HAP-1 (cell line): ENCODE results near the gene AFF1.
"Not testable (repeated sequence)": the region's sequence is repeated elsewhere in the genome, so short reads cannot be mapped to it uniquely, and the experiment has no call there.

ENCODE experiments used
- DNase-seq, 2 experiments: peaks; one replicate each; pipeline ENCODE4 v3.0.0-alpha.2; 2016 to 2020; ENCODE audit warnings: low spot score in 2 of 2
- H3K27me3 ChIP-seq: fragments of 250-450 bp; sonication (Bioruptor Pico); 2 replicates; pipeline ENCODE4 v1.5.1; 2020; ENCODE audit warnings: low read depth, mild to moderate bottlenecking, moderate library complexity
- H3K36me3 ChIP-seq: fragments of 250-450 bp; sonication (Bioruptor Pico); replicated peaks from 2 replicates; pipeline ENCODE4 v1.5.1; 2020; ENCODE audit warnings: mild to moderate bottlenecking
- H3K4me1 ChIP-seq: fragments of 250-450 bp; sonication (Bioruptor Pico); 2 replicates; pipeline ENCODE4 v1.5.1; 2020; ENCODE audit warnings: mild to moderate bottlenecking
- H3K4me3 ChIP-seq: fragments of 250-450 bp; sonication (Bioruptor Pico); 2 replicates; pipeline ENCODE4 v1.5.1; 2020; ENCODE audit warnings: mild to moderate bottlenecking, moderate library complexity
- H3K9me3 ChIP-seq: fragments of 250-450 bp; sonication (Bioruptor Pico); 2 replicates; pipeline ENCODE4 v1.5.1; 2020; ENCODE audit warnings: mild to moderate bottlenecking, moderate library complexity
- in situ Hi-C: fragments of 300-500 bp; cut with MboI; formaldehyde crosslinking; loops from 3 replicates; pipeline ENCODE4 v1.14.3; 2020; ENCODE audit warnings: low sequenced_read_pairs, inconsistent platforms, mixed read lengths

Gene AFF1

GRCh38 chr4:87071401-87071800, 136.6 kb downstream of the AFF1 start:
- DNase-seq, result no peak
- Histone ChIP-seq H3K9me3 (no peaks in the 10 kb centered on the region), H3K4me1 (peaks cover 15% of the 10 kb centered on the region), H3K27me3 (no peaks in the 10 kb centered on the region), H3K36me3 (no peaks in the 10 kb centered on the region), H3K4me3 (no peak overlapping the region)
- in situ Hi-C loops, result no loop called here

DNA sequence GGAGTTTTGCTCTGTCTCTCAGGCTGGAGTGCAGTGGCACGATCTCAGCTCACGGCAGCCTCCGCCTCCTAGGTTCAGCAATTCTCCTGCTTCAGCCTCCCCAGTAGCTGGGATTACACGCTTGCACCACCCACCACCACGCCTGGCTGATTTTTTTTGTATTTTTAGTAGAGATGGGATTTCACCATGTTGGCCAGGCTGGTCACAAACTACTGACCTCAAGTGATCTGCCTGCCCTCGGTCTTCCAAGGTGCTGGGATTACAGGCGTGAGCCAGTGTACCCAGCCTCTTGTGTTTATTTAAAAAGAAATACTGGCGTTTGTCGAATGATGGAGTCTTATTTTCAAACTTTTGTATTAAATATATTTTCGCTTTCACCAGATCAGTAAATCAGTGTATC, 137.7 kb downstream of the AFF1 start:
- DNase-seq, in situ Hi-C loops, H3K36me3 ChIP-seq, H3K27me3 ChIP-seq, H3K9me3 ChIP-seq, H3K4me3 ChIP-seq: not testable (repeated sequence)
- peaks cover 15% of the 10 kb centered on the region for H3K4me1 ChIP-seq

GRCh38 chr4:87073199-87074120, 138.6 kb downstream of the AFF1 start:
- in situ Hi-C loops, result no loop called here
- DNase-seq, result peak; percentile 45 to 67
- peaks cover 15% of the 10 kb centered on the region for H3K4me1 ChIP-seq
- H3K36me3 ChIP-seq, result no peaks in the 10 kb centered on the region
- no peaks in the 10 kb centered on the region for H3K27me3 ChIP-seq
- no peak overlapping the region for H3K4me3 ChIP-seq
- no peaks in the 10 kb centered on the region for H3K9me3 ChIP-seq

- Histone ChIP-seq H3K36me3 (no peaks in the 10 kb centered on the region), H3K27me3 (no peaks in the 10 kb centered on the region), H3K4me1 (peaks cover 15% of the 10 kb centered on the region), H3K9me3 (no peaks in the 10 kb centered on the region), H3K4me3 (no peak overlapping the region)
- in situ Hi-C loops, result no loop called here
- no peak for DNase-seq
Observed at GRCh38 chr4:87074121-87074488, 139.3 kb downstream of the AFF1 start.

DNA sequence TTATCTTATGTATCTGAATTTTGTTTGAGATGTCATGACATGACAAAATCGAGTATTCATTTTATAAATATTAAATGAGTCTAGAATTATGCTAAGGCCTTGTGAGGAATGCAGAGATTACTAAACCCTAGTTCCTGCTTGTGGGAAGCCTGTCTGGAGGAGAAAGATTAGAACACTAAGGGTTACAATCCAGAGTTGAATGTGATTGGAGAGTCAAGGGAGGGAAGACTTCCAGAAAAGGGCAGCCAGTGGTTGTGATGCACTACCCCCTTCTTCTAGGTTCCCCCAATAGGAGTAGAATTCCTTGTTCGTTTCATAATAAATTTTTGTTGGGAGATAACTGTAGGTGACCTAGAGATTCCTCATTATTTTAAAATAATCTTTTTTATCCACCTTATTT, 141.1 kb downstream of the AFF1 start:
- in situ Hi-C loops, result no loop called here
- no peak overlapping the region for H3K4me3 ChIP-seq
- no peak for DNase-seq
- no peaks in the 10 kb centered on the region for H3K9me3 ChIP-seq
- no peaks in the 10 kb centered on the region for H3K27me3 ChIP-seq
- peaks cover 15% of the 10 kb centered on the region for H3K4me1 ChIP-seq
- no peaks in the 10 kb centered on the region for H3K36me3 ChIP-seq

DNA sequence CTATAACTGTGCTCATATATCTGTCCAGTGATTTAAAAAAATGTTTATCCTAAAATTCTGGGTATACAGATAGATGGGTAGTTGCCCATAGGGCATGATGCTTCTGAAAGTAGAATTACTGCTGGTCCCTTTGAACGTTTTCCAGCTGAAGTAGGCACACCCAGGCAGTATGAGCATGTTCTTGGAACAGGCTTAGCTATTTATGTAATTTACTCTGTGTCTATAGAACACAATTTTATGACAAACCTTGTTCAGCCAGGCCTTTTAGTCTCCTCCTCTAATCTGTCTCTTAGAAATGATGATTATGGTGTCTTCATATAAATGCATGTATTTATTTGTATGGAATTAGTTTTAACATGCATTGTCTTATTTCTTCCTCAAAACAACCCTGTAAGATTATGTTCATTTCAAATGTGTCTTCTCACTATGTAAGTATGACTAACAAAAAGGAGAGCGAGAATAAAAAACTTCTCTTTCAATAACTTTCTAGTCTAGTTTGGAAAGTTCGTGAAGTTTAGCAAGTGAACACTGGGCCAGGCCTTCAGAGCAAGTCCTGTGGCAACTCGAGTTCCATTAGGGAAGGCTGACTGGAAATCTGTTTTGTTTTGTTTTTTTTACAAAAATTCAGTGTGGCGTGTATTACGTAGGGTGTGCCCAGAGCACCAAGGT, 142.0 kb downstream of the AFF1 start:
- H3K9me3 ChIP-seq, result no peaks in the 10 kb centered on the region
- no peak for DNase-seq
- in situ Hi-C loops, result no loop called here
- peaks cover 15% of the 10 kb centered on the region for H3K4me1 ChIP-seq
- H3K4me3 ChIP-seq, result no peak overlapping the region
- H3K36me3 ChIP-seq, result no peaks in the 10 kb centered on the region
- H3K27me3 ChIP-seq, result no peaks in the 10 kb centered on the region

- Histone ChIP-seq H3K4me1 (peaks cover 11% of the 10 kb centered on the region), H3K36me3 (no peaks in the 10 kb centered on the region), H3K4me3 (no peak overlapping the region), H3K9me3 (no peaks in the 10 kb centered on the region), H3K27me3 (no peaks in the 10 kb centered on the region)
- in situ Hi-C loops, result no loop called here
- no peak for DNase-seq
Observed at GRCh38 chr4:87077914-87078585, 143.2 kb downstream of the AFF1 start.

DNA sequence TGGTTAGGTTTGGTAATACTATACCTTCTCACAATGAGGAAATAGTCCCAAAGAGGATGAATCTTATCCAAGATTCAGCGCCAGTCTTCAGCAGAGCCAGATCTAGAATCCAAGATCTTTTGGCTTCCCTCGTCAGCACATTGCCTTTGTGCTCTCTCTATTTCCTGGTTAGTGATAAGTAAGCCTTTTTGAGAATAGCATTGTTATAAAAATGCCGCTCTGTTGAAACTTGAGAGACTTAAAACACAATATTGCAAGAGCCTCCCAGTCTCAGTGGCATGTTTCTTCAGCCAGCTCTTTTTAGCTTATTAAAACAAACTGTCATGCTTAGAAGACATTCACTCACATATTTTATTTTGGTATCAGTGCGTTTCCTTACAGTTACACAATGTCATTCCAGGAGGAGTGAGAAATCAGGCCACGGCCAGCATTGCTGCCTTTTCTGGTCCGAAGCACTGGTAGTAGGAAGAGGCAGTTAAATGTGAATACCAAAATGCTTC, 144.2 kb downstream of the AFF1 start:
- Histone ChIP-seq H3K4me3 (no peak overlapping the region), H3K9me3 (no peaks in the 10 kb centered on the region), H3K4me1 (peaks cover 3% of the 10 kb centered on the region), H3K27me3 (no peaks in the 10 kb centered on the region), H3K36me3 (no peaks in the 10 kb centered on the region)
- in situ Hi-C loops, result no loop called here
- DNase-seq, result no peak

- H3K36me3 ChIP-seq, result no peaks in the 10 kb centered on the region; the same call in 1 of the 2 replicates
- DNase-seq, result no peak
- in situ Hi-C loops, result no loop called here
Observed at GRCh38 chr4:87079967-87080366, 145.2 kb downstream of the AFF1 start.

GRCh38 chr4:87080462-87080861, 145.7 kb downstream of the AFF1 start:
- in situ Hi-C loops, result no loop called here
- no peak for DNase-seq
- Histone ChIP-seq H3K4me3 (no peak overlapping the region), H3K27me3 (no peaks in the 10 kb centered on the region), H3K36me3 (no peaks in the 10 kb centered on the region; the same call in 1 of the 2 replicates), H3K9me3 (no peaks in the 10 kb centered on the region), H3K4me1 (no peaks in the 10 kb centered on the region)

More at GRCh38 chr4:87079967-87080366, 145.2 kb downstream of the AFF1 start:
- no peak overlapping the region for H3K4me3 ChIP-seq
- no peaks in the 10 kb centered on the region for H3K9me3 ChIP-seq
- no peaks in the 10 kb centered on the region for H3K4me1 ChIP-seq
- H3K27me3 ChIP-seq, result no peaks in the 10 kb centered on the region

- Histone ChIP-seq H3K4me3 (no peak overlapping the region), H3K9me3 (no peaks in the 10 kb centered on the region), H3K4me1 (no peaks in the 10 kb centered on the region; the same call in 1 of the 2 replicates), H3K36me3 (no peaks in the 10 kb centered on the region; the same call in none of the 2 replicates), H3K27me3 (no peaks in the 10 kb centered on the region)
- DNase-seq, result no peak
- in situ Hi-C loops, result no loop called here
Observed at GRCh38 chr4:87081826-87082225, 147.0 kb downstream of the AFF1 start.

DNA sequence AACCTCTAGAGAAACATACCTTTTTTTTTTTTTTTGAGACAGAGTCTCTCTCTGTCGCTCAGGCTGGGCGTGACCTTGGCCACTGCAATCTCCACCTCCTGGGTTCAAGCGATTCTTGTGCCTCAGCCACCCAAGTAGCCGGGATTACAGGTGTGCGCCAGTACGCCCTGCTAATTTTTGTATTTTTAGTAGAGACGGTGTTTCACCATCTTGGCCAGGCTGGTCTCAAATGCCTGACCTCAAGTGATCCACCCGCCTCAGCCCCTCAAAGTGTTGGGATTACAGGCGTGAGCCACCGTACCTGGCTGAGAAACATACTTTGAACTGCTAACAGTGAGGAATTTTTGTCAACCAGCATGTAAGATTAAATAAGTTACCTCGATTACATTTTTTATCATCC, 150.9 kb downstream of the AFF1 start:
- H3K36me3 ChIP-seq, result not testable (repeated sequence)

DNA sequence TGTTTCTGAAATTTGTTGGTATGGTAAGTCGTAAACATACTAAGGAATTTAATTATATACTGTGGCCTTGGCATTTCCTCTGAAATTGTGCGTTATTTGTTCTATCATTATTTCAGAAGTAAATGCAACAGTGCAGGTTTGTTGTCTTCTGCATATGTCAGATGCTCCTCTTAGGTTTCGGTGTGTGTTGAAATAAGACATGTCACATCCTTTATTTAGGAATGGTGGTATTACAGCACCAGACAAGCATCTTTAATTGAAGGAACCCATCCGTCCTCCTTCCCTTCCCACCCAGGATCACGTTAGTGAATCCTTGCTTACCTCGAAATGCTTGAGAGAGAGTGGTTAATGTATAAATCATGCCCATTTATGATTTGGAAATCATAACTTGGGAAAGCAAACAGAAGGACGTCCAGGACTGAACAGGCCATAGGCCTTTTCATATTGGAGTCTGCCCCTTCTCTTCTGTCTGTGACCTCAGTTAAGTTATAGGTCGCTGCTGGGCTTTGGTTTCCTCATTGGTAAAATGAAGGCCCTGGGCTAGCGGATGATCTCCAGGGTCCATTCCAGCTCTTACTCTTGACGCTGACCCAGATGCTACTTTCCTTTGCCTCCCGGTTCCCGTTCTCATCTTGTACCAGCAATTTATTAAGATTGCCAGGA, 151.5 kb downstream of the AFF1 start:
- no peaks in the 10 kb centered on the region for H3K9me3 ChIP-seq
- no peak for DNase-seq
- H3K36me3 ChIP-seq, result peaks cover 4% of the 10 kb centered on the region
- no peak overlapping the region for H3K4me3 ChIP-seq
- H3K4me1 ChIP-seq, result peaks cover 3% of the 10 kb centered on the region; the same call in 1 of the 2 replicates
- no peaks in the 10 kb centered on the region for H3K27me3 ChIP-seq
- in situ Hi-C loops, result no loop called here

More for the DNA sequence above, 150.9 kb downstream of the AFF1 start:
- H3K4me3 ChIP-seq, H3K27me3 ChIP-seq, H3K4me1 ChIP-seq, H3K9me3 ChIP-seq, in situ Hi-C loops, DNase-seq: not testable (repeated sequence)
